Keratinocyte (primary cell): Measurements from ENCODE around the gene PUM1.

ENCODE experiments used
- CTCF ChIP-seq, 3 experiments: IDR thresholded peaks in 1 of 3; conservative IDR thresholded peaks in 1 of 3; optimal IDR thresholded peaks in 1 of 3; 2 replicates in 2 of 3; 3 replicates in 1 of 3; pipeline versions ENCODE3 to v1.5.1; 2011; ENCODE audit warnings: low read length in 3 of 3, mild to moderate bottlenecking in 3 of 3, moderate library complexity in 2 of 3, control low read depth in 1 of 3, inconsistent platforms in 1 of 3; ENCODE audit not compliant: insufficient read depth in 2 of 3; ENCODE audit errors: extremely low read depth in 1 of 3
- EZH2 ChIP-seq: IDR thresholded peaks from one replicate; pipeline ENCODE4 v1.6.1; 2012; ENCODE audit warnings: inconsistent platforms, mild to moderate bottlenecking, low read length, moderate library complexity

- no peak for TF ChIP-seq CTCF (optimal IDR thresholded peaks at IDR 0.05 in 1 of 3, IDR thresholded peaks at IDR 0.05 in 1 of 3, conservative IDR thresholded peaks at IDR 0.05 in 1 of 3; ENCODE audit: extremely low read depth in 1 of 3, insufficient read depth in 2 of 3, low read length in 3 of 3)
- TF ChIP-seq EZH2, result no peak
Measured at GRCh38 chr1:31111290-31111951, 45.9 kb upstream of the PUM1 start.
